Rectal smooth muscle tissue (tissue), 1 donor: ENCODE results near the gene NPFFR1.
A peak's percentile ranks its signal among the peaks of the same experiment; 100 is the strongest.
"Not testable (repeated sequence)": the region's sequence is repeated elsewhere in the genome, so short reads cannot be mapped to it uniquely, and the experiment has no call there.

ENCODE experiments used
- H3K27ac ChIP-seq: one replicate; pipeline ENCODE4 v1.7.0; 2013; ENCODE audit warnings: low read depth, low read length, inconsistent platforms
- H3K27me3 ChIP-seq: one replicate; pipeline ENCODE4 v1.7.0; 2013; ENCODE audit warnings: low read length; ENCODE audit not compliant: control insufficient read depth, insufficient read depth
- H3K36me3 ChIP-seq: one replicate; pipeline ENCODE4 v1.7.0; 2013; ENCODE audit warnings: low read length; ENCODE audit not compliant: control insufficient read depth, insufficient read depth
- H3K4me1 ChIP-seq: one replicate; pipeline ENCODE4 v1.7.0; 2013; ENCODE audit warnings: low read length; ENCODE audit not compliant: control insufficient read depth, insufficient read depth
- H3K4me3 ChIP-seq: one replicate; pipeline ENCODE4 v1.7.0; 2013; ENCODE audit warnings: low read length
- H3K9ac ChIP-seq: one replicate; pipeline ENCODE4 v1.7.0; 2013; ENCODE audit warnings: low read length

The NPFFR1 gene

DNA sequence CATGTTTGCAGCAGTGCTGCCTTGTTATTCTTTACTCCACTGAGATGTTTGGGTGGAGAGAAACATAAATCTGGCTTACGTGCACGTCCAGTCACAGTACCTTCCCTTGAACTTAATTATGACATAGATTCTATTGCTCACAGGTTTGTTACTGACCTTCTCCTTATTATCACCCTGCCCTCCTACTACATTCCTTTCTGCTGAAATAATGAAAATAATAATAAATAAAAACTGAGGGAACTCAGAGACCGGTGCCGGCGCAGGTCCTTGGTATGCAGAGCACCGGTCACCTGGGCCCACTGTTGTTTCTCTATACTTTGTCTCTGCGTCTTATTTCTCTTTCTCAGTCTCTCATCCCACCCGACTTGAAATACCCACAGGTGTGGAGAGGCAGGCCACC is 26.0 kb downstream of the NPFFR1 start:
- not testable (repeated sequence) for H3K9ac ChIP-seq, H3K36me3 ChIP-seq, H3K27ac ChIP-seq, H3K27me3 ChIP-seq, H3K4me3 ChIP-seq, H3K4me1 ChIP-seq

DNA sequence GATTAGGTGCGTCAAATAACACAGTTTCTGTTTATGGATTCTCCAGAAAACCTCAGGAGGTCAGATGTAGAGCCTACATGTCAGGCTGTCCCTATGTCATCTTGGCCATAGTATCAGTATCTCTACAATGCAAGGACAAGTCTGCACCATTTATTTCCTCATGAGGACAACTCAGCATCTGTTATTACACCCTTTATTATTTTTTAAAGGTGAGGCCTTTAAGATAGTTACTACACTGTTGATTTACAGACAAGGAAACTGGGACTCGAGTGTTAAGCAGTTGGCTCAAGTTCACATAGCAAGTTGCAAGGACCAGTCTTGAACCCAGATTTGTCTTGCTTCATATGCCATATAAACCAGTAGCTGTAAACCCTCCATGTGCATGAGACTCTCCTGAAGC is 27.3 kb downstream of the NPFFR1 start:
- Histone ChIP-seq H3K4me1 (no peaks in the 10 kb centered on the region), H3K36me3 (no peaks in the 10 kb centered on the region), H3K4me3 (no peak overlapping the region), H3K9ac (no peak overlapping the region), H3K27ac (no peak overlapping the region), H3K27me3 (no peaks in the 10 kb centered on the region)

DNA sequence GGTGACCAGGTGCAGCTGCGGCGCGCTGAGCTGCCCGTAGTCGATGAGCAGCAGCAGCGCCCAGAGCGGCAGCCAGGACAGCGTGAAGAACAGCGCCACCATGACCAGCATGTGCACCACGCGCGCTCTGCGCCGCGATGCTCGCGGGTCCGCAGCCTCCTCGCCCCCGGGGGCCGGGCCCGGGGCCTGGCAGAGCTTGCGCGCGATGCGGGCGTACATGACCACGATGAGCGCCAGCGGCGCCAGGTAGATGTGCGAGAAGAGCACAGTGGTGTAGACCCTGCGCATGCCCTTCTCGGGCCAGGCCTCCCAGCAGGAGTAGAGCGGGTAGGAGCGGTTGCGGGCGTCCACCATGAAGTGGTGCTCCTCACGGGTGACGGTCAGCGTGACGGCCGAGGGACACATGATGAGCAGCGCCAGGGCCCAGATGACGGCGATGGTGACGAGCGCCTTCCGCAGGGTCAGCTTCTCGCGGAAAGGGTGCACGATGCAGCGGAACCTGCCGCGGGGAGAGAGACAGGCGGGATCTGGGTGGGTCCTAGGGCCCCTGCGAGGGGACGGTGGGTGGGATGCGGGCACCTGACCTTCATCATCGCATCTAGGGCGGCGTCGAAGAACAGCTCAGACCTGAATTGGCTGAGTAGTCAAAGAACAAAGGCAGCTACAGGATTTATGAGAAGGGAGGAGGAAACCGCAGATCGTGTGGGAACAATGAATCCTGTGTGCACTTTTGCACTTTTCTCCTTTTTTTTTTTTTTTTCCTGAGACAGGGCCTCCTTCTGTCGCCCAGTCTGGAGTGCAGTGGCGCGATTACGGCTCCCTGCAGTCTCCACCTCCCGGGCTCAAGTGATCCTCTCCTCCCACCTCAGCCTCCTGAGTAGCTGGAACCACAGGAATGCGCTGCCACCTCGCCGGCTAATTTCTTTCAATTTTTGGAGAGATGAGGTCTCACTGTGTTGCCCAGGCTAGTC is 28.2 kb downstream of the NPFFR1 start:
- no peak overlapping the region for H3K9ac ChIP-seq
- no peaks in the 10 kb centered on the region for H3K27me3 ChIP-seq
- peak overlapping the region; percentile 42 for H3K4me3 ChIP-seq
- H3K36me3 ChIP-seq, result no peaks in the 10 kb centered on the region
- H3K4me1 ChIP-seq, result no peaks in the 10 kb centered on the region
- H3K27ac ChIP-seq, result no peak overlapping the region

DNA sequence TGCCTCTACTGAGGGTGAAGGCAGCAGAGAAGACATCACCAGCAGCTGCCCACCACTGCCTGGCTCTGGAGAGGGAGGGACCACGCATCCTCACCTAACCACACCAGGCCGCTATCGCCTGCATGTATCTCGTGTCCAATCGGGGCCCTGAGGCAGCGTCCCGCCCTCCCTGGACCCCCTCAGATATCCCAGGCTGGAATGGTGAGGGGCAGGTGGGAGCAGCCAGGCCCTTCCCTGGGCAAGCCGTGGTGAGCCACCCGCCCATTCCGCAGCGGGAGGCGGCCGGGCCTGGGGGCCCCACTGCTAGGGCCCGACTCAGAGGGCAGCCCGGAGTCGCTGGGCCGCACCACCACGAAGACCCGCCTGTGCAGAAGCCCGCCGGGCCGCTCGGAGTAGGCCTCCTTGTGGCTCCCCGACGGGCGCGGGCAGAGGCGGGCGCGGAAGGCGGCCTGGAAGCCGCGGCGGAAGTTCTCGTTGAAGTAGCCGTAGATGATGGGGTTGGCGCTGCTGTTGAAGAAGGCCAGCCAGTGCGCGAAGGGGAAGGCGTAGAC is 29.0 kb downstream of the NPFFR1 start:
- H3K27ac ChIP-seq, result no peak overlapping the region
- no peaks in the 10 kb centered on the region for H3K36me3 ChIP-seq
- no peaks in the 10 kb centered on the region for H3K27me3 ChIP-seq
- no peak overlapping the region for H3K9ac ChIP-seq
- no peaks in the 10 kb centered on the region for H3K4me1 ChIP-seq
- peak overlapping the region; percentile 42 for H3K4me3 ChIP-seq

DNA sequence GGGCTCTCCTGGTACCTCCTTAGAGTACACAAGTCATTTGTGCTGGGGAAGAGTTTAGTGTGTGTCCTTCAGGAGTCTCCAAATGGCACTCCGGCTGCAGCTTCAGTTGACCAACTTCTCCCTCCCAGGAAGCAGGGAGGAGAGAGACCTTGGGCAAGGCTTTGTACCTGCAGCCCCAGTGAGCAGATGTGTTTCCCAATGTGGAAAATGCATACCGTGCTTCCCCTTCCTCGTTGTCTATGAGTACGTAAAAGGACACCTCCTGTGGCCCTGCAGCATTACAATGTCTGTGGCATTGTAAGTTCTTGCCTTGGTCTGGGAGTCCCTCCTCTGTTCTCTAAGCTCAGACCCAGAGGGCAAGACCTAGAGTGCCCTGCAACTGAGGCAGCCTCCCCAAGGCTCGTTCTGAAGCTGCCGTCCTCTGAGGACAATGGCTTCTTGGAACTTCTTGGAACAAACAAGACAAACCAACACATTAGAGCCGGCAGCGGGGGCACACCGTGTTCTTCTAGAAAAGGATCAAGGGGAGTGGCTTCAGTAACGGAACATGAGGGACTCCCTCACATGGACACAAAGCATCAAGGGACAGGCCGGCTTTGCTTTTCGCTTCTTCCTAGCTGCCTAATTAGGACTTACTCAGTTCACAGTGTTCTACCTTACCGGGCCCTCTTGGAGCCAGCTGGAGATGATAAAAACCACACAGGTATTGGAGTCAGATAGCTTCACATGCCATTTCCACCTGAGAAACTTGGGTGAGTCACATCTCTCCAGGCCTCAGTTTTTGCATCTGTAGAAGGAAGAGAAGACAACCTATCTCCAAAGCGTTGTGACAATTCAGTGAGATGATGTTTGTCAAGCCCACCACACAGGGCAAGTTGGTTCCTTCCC is 29.7 kb downstream of the NPFFR1 start:
- no peak overlapping the region for H3K27ac ChIP-seq
- H3K4me3 ChIP-seq, result no peak overlapping the region
- H3K9ac ChIP-seq, result no peak overlapping the region
- H3K36me3 ChIP-seq, result no peaks in the 10 kb centered on the region
- no peaks in the 10 kb centered on the region for H3K4me1 ChIP-seq
- H3K27me3 ChIP-seq, result no peaks in the 10 kb centered on the region

DNA sequence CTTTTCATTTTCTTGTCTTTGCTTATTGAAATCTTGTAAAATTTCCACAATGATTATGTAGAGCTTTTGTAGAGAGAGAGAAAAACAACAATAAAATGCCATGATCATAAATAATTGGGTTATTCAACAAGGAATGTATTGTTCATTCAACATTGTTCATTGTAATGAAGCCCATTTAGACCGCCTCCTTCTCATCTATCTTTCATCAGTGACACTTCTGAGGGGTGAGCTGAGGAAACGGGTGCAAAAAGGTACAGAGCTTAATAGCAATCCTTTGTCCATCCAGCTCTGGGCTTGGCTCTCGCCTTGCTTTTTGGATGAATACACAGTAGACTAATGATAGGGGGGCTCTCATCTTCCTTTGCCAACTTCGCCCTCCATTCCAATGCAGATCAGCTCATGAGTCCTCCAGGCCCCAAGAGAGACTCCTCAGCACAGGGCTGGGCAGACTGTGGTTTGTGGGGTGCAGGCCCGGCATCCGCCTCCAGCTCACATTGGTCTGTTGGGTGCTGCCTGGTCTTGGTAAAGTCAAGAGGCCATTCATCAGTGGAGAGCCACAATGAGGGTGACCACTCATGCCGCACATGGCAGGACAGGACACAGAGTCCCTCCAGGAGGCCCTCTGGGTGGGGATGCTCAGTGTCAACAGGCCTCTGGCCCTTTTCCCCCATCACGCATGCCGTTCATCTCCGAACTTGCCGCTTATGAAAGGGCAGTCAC is 32.7 kb downstream of the NPFFR1 start:
- no peak overlapping the region for H3K9ac ChIP-seq
- H3K4me3 ChIP-seq, result no peak overlapping the region
- no peaks in the 10 kb centered on the region for H3K36me3 ChIP-seq
- no peak overlapping the region for H3K27ac ChIP-seq
- no peaks in the 10 kb centered on the region for H3K4me1 ChIP-seq
- H3K27me3 ChIP-seq, result no peaks in the 10 kb centered on the region

DNA sequence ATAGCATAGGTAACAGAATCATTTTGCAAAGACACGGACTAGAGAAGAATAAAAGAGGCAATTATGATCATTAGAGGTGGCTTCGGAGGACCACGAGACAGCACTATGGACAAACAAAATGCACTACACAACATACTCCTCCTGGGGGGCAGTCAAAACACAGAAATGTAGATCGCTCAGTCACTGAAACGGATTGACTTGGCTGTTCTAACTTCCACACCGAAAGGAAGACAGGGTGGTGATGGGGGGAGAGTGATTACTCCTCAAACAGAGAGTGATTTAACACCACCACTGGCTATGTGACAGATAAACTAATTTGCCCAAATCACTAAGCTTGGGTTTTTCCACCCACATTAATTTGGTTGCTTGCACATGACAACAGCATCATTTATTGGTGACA is 36.4 kb downstream of the NPFFR1 start:
- H3K4me1 ChIP-seq, result no peaks in the 10 kb centered on the region
- H3K36me3 ChIP-seq, result no peaks in the 10 kb centered on the region
- no peak overlapping the region for H3K27ac ChIP-seq
- H3K27me3 ChIP-seq, result no peaks in the 10 kb centered on the region
- no peak overlapping the region for H3K4me3 ChIP-seq
- H3K9ac ChIP-seq, result no peak overlapping the region

DNA sequence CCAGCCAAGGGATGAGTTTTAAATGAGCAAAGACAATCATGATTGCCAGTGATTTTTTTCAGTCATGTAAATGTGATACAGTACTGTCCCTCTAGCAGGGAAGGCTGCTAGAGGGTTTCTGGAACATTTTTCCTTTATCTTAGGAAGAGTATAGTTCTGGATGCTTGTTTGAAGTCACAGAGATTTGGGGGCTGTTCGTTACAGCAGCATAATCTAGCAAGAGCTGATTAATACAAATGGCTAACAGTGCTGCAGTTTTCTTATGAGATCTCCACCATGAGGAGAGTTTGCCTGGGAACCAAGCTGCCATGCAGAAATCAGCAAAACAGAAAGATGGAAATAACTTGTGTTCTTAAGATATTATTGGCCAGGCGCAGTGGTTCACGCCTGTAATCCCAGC is 42.7 kb downstream of the NPFFR1 start:
- no peak overlapping the region for H3K4me3 ChIP-seq
- H3K4me1 ChIP-seq, result no peaks in the 10 kb centered on the region
- H3K27ac ChIP-seq, result no peak overlapping the region
- H3K27me3 ChIP-seq, result no peaks in the 10 kb centered on the region
- H3K9ac ChIP-seq, result no peak overlapping the region
- no peaks in the 10 kb centered on the region for H3K36me3 ChIP-seq

DNA sequence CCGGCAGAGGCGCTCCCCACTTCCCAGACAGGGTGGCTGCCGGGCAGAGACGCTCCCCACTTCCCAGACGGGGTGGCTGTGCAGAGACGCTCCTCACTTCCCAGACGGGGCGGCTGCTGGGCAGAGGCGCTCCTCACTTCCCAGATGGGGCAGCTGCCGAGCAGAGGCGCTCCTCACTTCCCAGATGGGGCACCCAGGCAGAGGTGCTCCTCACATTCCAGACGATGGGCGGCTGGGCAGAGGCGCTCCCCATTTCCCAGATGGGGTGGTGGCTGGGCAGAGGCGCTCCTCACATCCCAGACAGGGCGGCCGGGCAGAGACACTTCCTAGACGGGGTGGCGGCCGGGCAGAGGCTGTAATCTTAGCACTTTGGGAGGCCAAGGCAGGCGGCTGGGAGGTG is 43.8 kb downstream of the NPFFR1 start:
- not testable (repeated sequence) for H3K27me3 ChIP-seq, H3K27ac ChIP-seq, H3K36me3 ChIP-seq, H3K9ac ChIP-seq, H3K4me1 ChIP-seq, H3K4me3 ChIP-seq

DNA sequence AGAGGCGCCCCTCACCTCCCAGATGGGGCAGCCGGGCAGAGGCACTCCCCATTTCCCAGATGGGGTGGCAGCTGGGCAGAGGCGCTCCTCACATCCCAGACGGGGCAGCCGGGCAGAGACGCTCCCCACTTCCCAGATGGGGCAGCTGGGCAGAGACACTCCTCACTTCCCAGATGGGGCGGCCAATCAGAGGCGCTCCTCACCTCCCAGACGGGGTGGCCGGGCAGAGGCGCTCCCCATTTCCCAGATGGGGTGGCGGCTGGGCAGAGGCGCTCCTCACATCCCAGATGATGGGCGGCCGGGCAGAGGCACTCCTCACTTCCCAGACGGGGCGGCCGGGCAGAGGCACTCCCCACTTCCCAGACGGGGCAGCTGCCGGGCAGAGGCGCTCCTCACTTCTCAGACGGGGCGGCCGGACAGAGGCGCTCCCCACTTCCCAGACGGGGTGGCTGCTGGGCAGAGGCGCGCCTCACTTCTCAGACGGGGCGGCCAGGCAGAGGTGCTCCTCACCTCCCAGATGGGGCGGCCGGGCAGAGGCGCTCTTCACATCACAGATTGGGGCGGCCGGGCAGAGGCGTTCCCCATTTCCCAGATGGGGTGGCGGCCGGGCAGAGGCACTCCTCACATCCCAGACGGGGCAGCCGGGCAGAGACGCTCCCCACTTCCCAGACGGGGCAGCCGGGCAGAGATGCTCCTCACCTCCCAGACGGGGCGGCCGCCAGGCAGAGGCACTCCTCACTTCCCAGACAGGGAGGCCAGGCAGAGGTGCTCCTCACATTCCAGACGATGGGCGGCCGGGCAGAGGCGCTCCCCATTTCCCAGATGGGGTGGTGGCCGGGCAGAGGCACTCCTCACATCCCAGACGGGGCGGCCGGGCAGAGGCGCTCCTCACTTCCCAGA is 44.5 kb downstream of the NPFFR1 start:
- H3K9ac ChIP-seq, H3K4me1 ChIP-seq, H3K36me3 ChIP-seq, H3K27ac ChIP-seq, H3K27me3 ChIP-seq, H3K4me3 ChIP-seq: not testable (repeated sequence)

DNA sequence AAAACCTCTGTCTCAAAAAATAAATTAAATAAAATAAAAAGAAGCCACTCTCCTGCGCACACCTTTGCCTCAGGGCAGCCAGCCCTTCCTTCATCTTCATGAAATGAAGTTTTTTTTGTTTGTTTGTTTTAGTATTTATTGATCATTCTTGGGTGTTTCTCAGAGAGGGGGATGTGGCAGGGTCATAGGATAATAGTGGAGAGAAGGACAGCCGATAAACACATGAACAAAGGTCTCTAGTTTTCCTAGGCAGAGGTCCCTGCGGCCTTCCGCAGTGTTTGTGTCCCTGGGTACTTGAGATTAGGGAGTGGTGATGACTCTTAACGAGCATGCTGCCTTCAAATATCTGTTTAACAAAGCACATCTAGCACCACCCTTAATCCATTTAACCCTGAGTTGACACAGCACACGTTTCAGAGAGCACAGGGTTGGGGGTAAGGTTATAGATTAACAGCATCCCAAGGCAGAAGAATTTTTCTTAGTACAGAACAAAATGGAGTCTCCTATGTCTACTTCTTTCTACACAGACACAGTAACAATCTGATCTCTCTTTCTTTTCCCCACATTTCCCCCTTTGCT is 45.8 kb downstream of the NPFFR1 start:
- H3K27ac ChIP-seq, H3K27me3 ChIP-seq, H3K9ac ChIP-seq, H3K36me3 ChIP-seq, H3K4me1 ChIP-seq, H3K4me3 ChIP-seq: not testable (repeated sequence)
